ENCODE results near the gene POLR3K.
"Not testable (repeated sequence)": the region's sequence is repeated elsewhere in the genome, so short reads cannot be mapped to it uniquely, and the experiment has no call there.

POLR3K gene

GRCh38 chr16:37511-37910, 15.9 kb downstream of the POLR3K start:
- no peak for TF ChIP-seq POLR2A (IDR thresholded peaks at IDR 0.05; ENCODE audit: low read length)
- no peak for TF ChIP-seq GATA1 (IDR thresholded peaks at IDR 0.05; ENCODE audit: low read depth, low read length)

GRCh38 chr16:36336-36984, 16.9 kb downstream of the POLR3K start:
- DNase-seq = no peak
- TF ChIP-seq POLR2A (IDR thresholded peaks at IDR 0.05; ENCODE audit: low read length) = no peak
- TF ChIP-seq GATA1 (IDR thresholded peaks at IDR 0.05; ENCODE audit: low read depth, low read length) = no peak

More at GRCh38 chr16:37511-37910, 15.9 kb downstream of the POLR3K start:
- no peak for DNase-seq

- no peak for TF ChIP-seq POLR2A (IDR thresholded peaks at IDR 0.05; ENCODE audit: low read length)
- TF ChIP-seq GATA1 (IDR thresholded peaks at IDR 0.05; ENCODE audit: low read depth, low read length) = no peak
- no peak for DNase-seq
These were observed 17.6 kb downstream of the POLR3K start for GRCh38 chr16:35678-36305.

GRCh38 chr16:35011-35677, 18.3 kb downstream of the POLR3K start:
- DNase-seq = no peak
- TF ChIP-seq POLR2A (IDR thresholded peaks at IDR 0.05; ENCODE audit: low read length) = no peak
- no peak for TF ChIP-seq GATA1 (IDR thresholded peaks at IDR 0.05; ENCODE audit: low read depth, low read length)

GRCh38 chr16:34648-34987, 18.8 kb downstream of the POLR3K start:
- DNase-seq = no peak
- TF ChIP-seq POLR2A (IDR thresholded peaks at IDR 0.05; ENCODE audit: low read length) (no peak), GATA1 (IDR thresholded peaks at IDR 0.05; ENCODE audit: low read depth, low read length) (no peak)

GRCh38 chr16:33877-34647, 19.3 kb downstream of the POLR3K start:
- DNase-seq = no peak
- TF ChIP-seq POLR2A (IDR thresholded peaks at IDR 0.05; ENCODE audit: low read length) = no peak
- no peak for TF ChIP-seq GATA1 (IDR thresholded peaks at IDR 0.05; ENCODE audit: low read depth, low read length)

- DNase-seq = not testable (repeated sequence)
These were observed 20.1 kb downstream of the POLR3K start for GRCh38 chr16:33154-33876.

GRCh38 chr16:30627-31026, 22.8 kb downstream of the POLR3K start:
- not testable (repeated sequence) for DNase-seq

- DNase-seq = not testable (repeated sequence)
These were observed 27.5 kb downstream of the POLR3K start for GRCh38 chr16:25926-26348.

- not testable (repeated sequence) for DNase-seq
These were observed 29.3 kb downstream of the POLR3K start for GRCh38 chr16:24151-24550.

- DNase-seq = not testable (repeated sequence)
These were observed 32.5 kb downstream of the POLR3K start for GRCh38 chr16:20886-21285.

GRCh38 chr16:17062-17765, 36.2 kb downstream of the POLR3K start:
- DNase-seq = not testable (repeated sequence)

GRCh38 chr16:10772-11171, 42.6 kb downstream of the POLR3K start:
- DNase-seq = peak; percentile 86 to 90
